Caco-2 (cell line): ENCODE data around the gene PLD4. TPM values are rescaled to one million over a fixed set of nuclear protein-coding genes. Genes with fewer than 3 reads are reported as not detected.

ENCODE experiments used
- BruUV-seq: library from RNA; stranded (reverse); fragments of 400-500 nt; replicated peaks from 2 replicates; lab custom pipeline; 2021; lab: Mats Ljungman, UMichigan
- CTCF ChIA-PET: fragments of 300-600 bp; sonication (Branson Sonifier 250); formaldehyde crosslinking; loops from one replicate; lab custom pipeline; 2022; ENCODE audit warnings: antibody characterized with exemption; lab: Charles Lee
- POLR2A ChIA-PET: fragments of 300-600 bp; sonication (Branson Sonifier 250); formaldehyde crosslinking; loops from one replicate; lab custom pipeline; 2022; ENCODE audit warnings: antibody characterized with exemption; lab: Charles Lee
- DNase-seq, 2 experiments: peaks; one replicate each; pipeline versions ENCODE4 v3.0.0 to v3.0.0-alpha.2; 2020 to 2022
- H3K27me3 ChIP-seq: replicated peaks from 2 replicates; pipeline ENCODE4 v1.6.0; 2011; ENCODE audit warnings: low read length; ENCODE audit not compliant: control insufficient read depth, insufficient read depth
- H3K36me3 ChIP-seq: 2 replicates; pipeline ENCODE4 v1.5.1; 2011; ENCODE audit warnings: low read length; ENCODE audit not compliant: control insufficient read depth, insufficient read depth
- H3K4me1 ChIP-seq: fragments of 250-450 bp; sonication (Bioruptor Pico); 2 replicates; pipeline ENCODE4 v1.5.1; 2020; ENCODE audit warnings: mild to moderate bottlenecking
- H3K4me3 ChIP-seq: 2 replicates; pipeline ENCODE4 v1.5.1; 2011; ENCODE audit warnings: low read depth, mild to moderate bottlenecking, control low read depth, low read length
- H3K9me3 ChIP-seq: fragments of 250-450 bp; sonication (Bioruptor Pico); 2 replicates; pipeline ENCODE4 v1.5.1; 2020; ENCODE audit warnings: mild to moderate bottlenecking, moderate library complexity
- H3K27ac Mint-ChIP-seq: one replicate; pipeline ENCODE4 v1.8.0; 2022; ENCODE audit warnings: mixed read lengths; ENCODE audit not compliant: unreplicated experiment
- H3K27me3 Mint-ChIP-seq: one replicate; pipeline ENCODE4 v1.8.0; 2022; ENCODE audit warnings: mixed read lengths; ENCODE audit not compliant: insufficient read depth, unreplicated experiment
- H3K36me3 Mint-ChIP-seq: one replicate; pipeline ENCODE4 v1.8.0; 2022; ENCODE audit warnings: mild to moderate bottlenecking, mixed read lengths; ENCODE audit not compliant: insufficient read depth, unreplicated experiment
- H3K4me1 Mint-ChIP-seq: one replicate; pipeline ENCODE4 v1.8.0; 2022; ENCODE audit warnings: low read depth, mixed read lengths; ENCODE audit not compliant: unreplicated experiment
- H3K4me3 Mint-ChIP-seq: one replicate; pipeline ENCODE4 v1.8.0; 2022; ENCODE audit warnings: mild to moderate bottlenecking, moderate library complexity, mixed read lengths; ENCODE audit not compliant: unreplicated experiment
- H3K9me3 Mint-ChIP-seq: one replicate; pipeline ENCODE4 v1.8.0; 2022; ENCODE audit warnings: mixed read lengths; ENCODE audit not compliant: unreplicated experiment
- CTCF ChIP-seq, 2 experiments: fragments of 200-600 bp in 1 of 2; IDR thresholded peaks; 1 replicate in 1 of 2; 2 replicates in 1 of 2; pipeline versions ENCODE4 v1.5.1 to v1.8.0; 2011 to 2022; ENCODE audit warnings: antibody characterized with exemption in 1 of 2, control low read depth in 1 of 2, inconsistent platforms in 1 of 2, low read depth in 1 of 2, low read length in 1 of 2, mild to moderate bottlenecking in 1 of 2, moderate library complexity in 1 of 2; ENCODE audit not compliant: insufficient read depth in 1 of 2, severe bottlenecking in 1 of 2, unreplicated experiment in 1 of 2
- intact Hi-C: fragments of 100-400 bp; cut with micrococcal nuclease; formaldehyde crosslinking; loops from one replicate; pipeline ENCODE4 v1.10.0; 2022; ENCODE audit not compliant: unreplicated experiment
- total RNA-seq: library from RNA; stranded (reverse); gene quantifications from 2 replicates; pipeline ENCODE4 v1.2.3, GENCODE V29; 2022

PLD4 gene
- total RNA-seq, 1 experiment from 2014 or later: not detected

- Mint-ChIP-seq H3K4me1 (no peaks in the 10 kb centered on the region), H3K9me3 (no peaks in the 10 kb centered on the region), H3K27ac (no peak overlapping the region), H3K4me3 (no peak overlapping the region), H3K36me3 (peaks cover 18% of the 10 kb centered on the region), H3K27me3 (no peaks in the 10 kb centered on the region)
- H3K9me3 ChIP-seq: no peaks in the 10 kb centered on the region
- DNase-seq: no peak
- no peak overlapping the region for H3K4me3 ChIP-seq
- no peaks in the 10 kb centered on the region; the same call in 1 of the 2 replicates for H3K36me3 ChIP-seq
- TF ChIP-seq CTCF (IDR thresholded peaks at IDR 0.05; ENCODE audit: insufficient read depth in 1 of 2, low read depth in 1 of 2, low read length in 1 of 2, severe bottlenecking in 1 of 2, unreplicated experiment in 1 of 2): no peak
- BruUV-seq: no TSS peak
- POLR2A ChIA-PET: no interaction called here
- intact Hi-C loops: no loop called here
- no peaks in the 10 kb centered on the region for H3K27me3 ChIP-seq
- peaks cover 4% of the 10 kb centered on the region; the same call in 1 of the 2 replicates for H3K4me1 ChIP-seq
- CTCF ChIA-PET: no interaction called here
These were observed 44.0 kb upstream of the PLD4 start for GRCh38 chr14:104880584-104881210.

- CTCF ChIA-PET: no interaction called here
- intact Hi-C loops: no loop called here
- Histone ChIP-seq H3K4me3 (no peak overlapping the region), H3K9me3 (no peaks in the 10 kb centered on the region), H3K27me3 (no peaks in the 10 kb centered on the region), H3K4me1 (peaks cover 4% of the 10 kb centered on the region; the same call in 1 of the 2 replicates), H3K36me3 (no peaks in the 10 kb centered on the region; the same call in 1 of the 2 replicates)
- no peak overlapping the region for H3K4me3 Mint-ChIP-seq
- no peaks in the 10 kb centered on the region for H3K9me3 Mint-ChIP-seq
- H3K4me1 Mint-ChIP-seq: no peaks in the 10 kb centered on the region
- H3K27me3 Mint-ChIP-seq: no peaks in the 10 kb centered on the region
- H3K27ac Mint-ChIP-seq: no peak overlapping the region
- peaks cover 23% of the 10 kb centered on the region for H3K36me3 Mint-ChIP-seq
- TF ChIP-seq CTCF (IDR thresholded peaks at IDR 0.05; ENCODE audit: insufficient read depth in 1 of 2, low read depth in 1 of 2, low read length in 1 of 2, severe bottlenecking in 1 of 2, unreplicated experiment in 1 of 2): no peak
- DNase-seq: no peak
- POLR2A ChIA-PET: no interaction called here
- no TSS peak for BruUV-seq
These were observed 43.2 kb upstream of the PLD4 start for GRCh38 chr14:104881369-104881979.

GRCh38 chr14:104882325-104882973, 42.2 kb upstream of the PLD4 start:
- no peak overlapping the region for H3K4me3 ChIP-seq
- ChIA-PET POLR2A (no interaction called here), CTCF (no interaction called here)
- no peaks in the 10 kb centered on the region for H3K4me1 Mint-ChIP-seq
- H3K36me3 ChIP-seq: no peaks in the 10 kb centered on the region; the same call in 1 of the 2 replicates
- peak; percentile 66 to 81 for DNase-seq
- H3K36me3 Mint-ChIP-seq: peaks cover 21% of the 10 kb centered on the region
- no peak overlapping the region for H3K27ac Mint-ChIP-seq
- intact Hi-C loops: no loop called here
- no TSS peak for BruUV-seq
- TF ChIP-seq CTCF (IDR thresholded peaks at IDR 0.05; ENCODE audit: insufficient read depth in 1 of 2, low read depth in 1 of 2, low read length in 1 of 2, severe bottlenecking in 1 of 2, unreplicated experiment in 1 of 2): no peak
- H3K27me3 Mint-ChIP-seq: no peaks in the 10 kb centered on the region
- no peaks in the 10 kb centered on the region for H3K9me3 Mint-ChIP-seq
- no peaks in the 10 kb centered on the region for H3K27me3 ChIP-seq
- no peaks in the 10 kb centered on the region for H3K9me3 ChIP-seq
- no peak overlapping the region for H3K4me3 Mint-ChIP-seq
- peaks cover 4% of the 10 kb centered on the region; the same call in 1 of the 2 replicates for H3K4me1 ChIP-seq
